A549 treated with AZD9567 at 1 μM for 4 hours (cell line): ENCODE data around the gene HSF4. TPM values are rescaled to one million over a fixed set of nuclear protein-coding genes. Genes with fewer than 3 reads are reported as not detected.

Experiments used
- total RNA-seq: library from RNA; stranded (reverse); fragments of 200-300 nt; extraction: Qiagen RNA extraction; gene quantifications from 5 replicates; pipeline ENCODE4 v1.2.3, GENCODE V29; 2022; ENCODE audit not compliant: insufficient read depth

The HSF4 gene, protein sequence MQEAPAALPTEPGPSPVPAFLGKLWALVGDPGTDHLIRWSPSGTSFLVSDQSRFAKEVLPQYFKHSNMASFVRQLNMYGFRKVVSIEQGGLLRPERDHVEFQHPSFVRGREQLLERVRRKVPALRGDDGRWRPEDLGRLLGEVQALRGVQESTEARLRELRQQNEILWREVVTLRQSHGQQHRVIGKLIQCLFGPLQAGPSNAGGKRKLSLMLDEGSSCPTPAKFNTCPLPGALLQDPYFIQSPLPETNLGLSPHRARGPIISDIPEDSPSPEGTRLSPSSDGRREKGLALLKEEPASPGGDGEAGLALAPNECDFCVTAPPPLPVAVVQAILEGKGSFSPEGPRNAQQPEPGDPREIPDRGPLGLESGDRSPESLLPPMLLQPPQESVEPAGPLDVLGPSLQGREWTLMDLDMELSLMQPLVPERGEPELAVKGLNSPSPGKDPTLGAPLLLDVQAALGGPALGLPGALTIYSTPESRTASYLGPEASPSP
- 5.9 to 18.4 TPM (median 16.4 TPM) in 5 replicates for total RNA-seq

DNA sequence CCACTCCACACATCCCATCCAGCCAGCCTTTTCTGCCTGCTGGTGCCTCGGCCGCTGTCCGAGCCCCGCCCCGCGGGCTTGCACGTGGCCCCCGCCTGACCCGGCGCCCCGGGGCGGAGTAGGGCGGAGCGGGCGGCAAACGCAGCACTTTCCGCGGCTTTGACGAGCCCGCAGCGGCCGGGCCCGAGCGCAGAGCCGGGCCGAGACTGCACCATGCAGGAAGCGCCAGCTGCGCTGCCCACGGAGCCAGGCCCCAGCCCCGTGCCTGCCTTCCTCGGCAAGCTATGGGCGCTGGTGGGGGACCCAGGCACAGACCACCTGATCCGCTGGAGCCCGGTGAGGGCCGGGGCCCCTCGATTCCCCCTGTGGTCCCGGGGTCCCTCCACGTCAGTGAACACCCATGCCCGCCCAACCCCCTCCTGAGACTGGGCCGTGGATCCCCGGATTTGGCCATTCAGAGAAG, at the start of gene HSF4:
Gene HSF4 (plus strand): TSS at position 147 of the 463 bp plus-strand sequence. CDS start 67 bp downstream, at position 214.

DNA sequence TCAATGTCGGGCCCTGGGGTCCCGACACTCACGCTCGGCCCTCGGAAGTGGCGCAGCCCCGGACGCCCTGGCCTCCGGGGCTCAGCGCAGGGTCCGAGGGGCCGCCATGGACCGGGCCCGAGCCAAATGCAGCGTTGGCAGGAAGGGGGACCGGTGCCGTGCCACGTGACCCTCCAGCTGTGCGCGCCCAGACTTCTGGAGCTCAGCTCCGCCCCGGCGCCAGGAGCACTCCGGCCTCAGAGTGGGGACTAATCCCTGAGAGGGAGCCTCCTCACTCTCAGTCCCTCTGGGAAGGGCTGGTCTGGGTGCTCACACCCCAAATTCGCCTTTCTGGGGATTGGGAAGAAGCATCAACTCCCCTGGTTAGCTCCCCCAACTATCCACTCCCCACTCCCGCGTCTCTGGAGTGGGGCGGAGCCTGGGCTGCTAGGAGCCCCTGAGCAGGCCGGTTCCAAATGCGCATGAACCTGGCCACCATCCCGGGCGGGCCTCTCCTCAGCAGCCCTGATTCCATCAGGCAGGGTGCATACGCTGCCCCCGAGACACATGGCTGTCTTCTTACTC, 13.6 kb upstream of the HSF4 start, which contains the start of gene B3GNT9:
Gene B3GNT9 (minus strand): TSS at position 166 of the 564 bp plus-strand sequence. CDS start 513 bp downstream, outside the sequence.

GRCh38 chr16:67170168-67170948, 5.8 kb downstream of the HSF4 start, which contains the start of gene NOL3:
Gene NOL3 (plus strand): TSS chr16:67170538.

GRCh38 chr16:67183627-67184452, 19.3 kb downstream of the HSF4 start, which contains the start of gene MATCAP1:
Gene MATCAP1 (minus strand): TSS chr16:67183963. CDS start chr16:67180610, 3,353 bp downstream.

GRCh38 chr16:67190041-67190440, 25.5 kb downstream of the HSF4 start, which contains the start of gene EXOC3L1:
Gene EXOC3L1 (minus strand): TSS chr16:67190136. CDS start chr16:67189676, 460 bp downstream.

DNA sequence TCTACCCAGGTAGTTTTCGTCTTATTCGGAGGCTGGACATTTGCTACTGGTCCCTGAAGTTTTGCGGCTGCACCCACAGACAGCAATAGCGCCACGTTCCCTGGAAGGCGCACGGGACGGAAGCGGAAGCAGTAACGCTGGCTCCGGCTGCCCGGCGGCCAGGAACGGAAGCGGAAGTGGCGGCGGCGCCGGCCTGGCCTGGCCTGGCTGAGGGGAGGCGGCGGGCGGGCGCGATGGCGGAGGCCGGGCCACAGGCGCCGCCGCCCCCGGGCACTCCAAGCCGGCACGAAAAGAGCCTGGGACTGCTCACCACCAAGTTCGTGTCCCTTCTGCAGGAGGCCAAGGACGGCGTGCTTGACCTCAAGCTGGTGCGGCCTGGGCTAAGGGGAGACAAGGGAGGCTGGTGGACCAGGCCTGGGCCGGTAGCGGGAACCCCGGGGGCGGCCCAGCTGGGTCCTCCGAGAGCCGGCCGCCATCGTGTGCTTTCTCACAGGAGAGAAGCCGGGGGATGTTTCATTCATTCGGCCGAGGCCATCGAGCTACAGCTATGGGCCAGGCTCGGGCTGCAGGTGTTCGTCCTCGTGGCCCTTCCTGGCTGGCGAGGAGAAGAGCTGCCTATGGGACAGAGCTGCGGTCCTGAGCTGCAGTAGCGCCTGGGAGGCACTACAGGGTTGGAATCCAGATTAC, 27.6 kb downstream of the HSF4 start, which contains the start of gene E2F4:
Gene E2F4 (plus strand): TSS at position 161 of the 687 bp plus-strand sequence. CDS start 73 bp downstream, at position 234.

GRCh38 chr16:67199011-67199807, 34.7 kb downstream of the HSF4 start, which contains the start of gene ELMO3:
Gene ELMO3 (plus strand): TSS chr16:67199131. CDS start chr16:67199327, 196 bp downstream.

Other genes with a start within 250 kb of the HSF4 start
- 2.0 to 3.6 TPM (median 2.7 TPM) in 5 replicates for gene CDH16, start 245.9 kb upstream of the HSF4 start, total RNA-seq
- 24.5 to 42.4 TPM (median 33.2 TPM) in 5 replicates for gene RRAD, start 239.2 kb upstream of the HSF4 start, total RNA-seq
- 127 to 188 TPM (median 178 TPM) in 5 replicates for gene CIAO2B, start 230.3 kb upstream of the HSF4 start, total RNA-seq
- gene CES2, start 229.2 kb upstream of the HSF4 start, total RNA-seq: 26.8 to 32.6 TPM (median 31.1 TPM) in 5 replicates
- gene CES3, start 203.5 kb upstream of the HSF4 start, total RNA-seq: 2.1 to 6.9 TPM (median 2.2 TPM) in 5 replicates
- 2.1 to 3.2 TPM (median 2.9 TPM) in 5 replicates for gene CES4A, start 176.2 kb upstream of the HSF4 start, total RNA-seq
- gene CBFB, start 135.6 kb upstream of the HSF4 start, total RNA-seq: 48.0 to 74.9 TPM (median 52.6 TPM) in 5 replicates
- 25.7 to 34.0 TPM (median 26.3 TPM) in 5 replicates for gene PHAF1, start 54.8 kb upstream of the HSF4 start, total RNA-seq
- 7.3 to 8.6 TPM (median 8.4 TPM) in 5 replicates for gene B3GNT9, start 13.7 kb upstream of the HSF4 start, total RNA-seq
- 12.6 to 23.6 TPM (median 22.4 TPM) in 5 replicates for gene TRADD, start 4.8 kb upstream of the HSF4 start, total RNA-seq
- 4.9 to 12.1 TPM (median 8.9 TPM) in 5 replicates for gene FBXL8, start 4.8 kb upstream of the HSF4 start, total RNA-seq
- 43.9 to 83.6 TPM (median 80.7 TPM) in 5 replicates for gene NOL3, start 5.8 kb downstream of the HSF4 start, total RNA-seq
- gene MATCAP1, start 19.2 kb downstream of the HSF4 start, total RNA-seq: 5.3 to 8.6 TPM (median 6.8 TPM) in 5 replicates
- gene EXOC3L1, start 25.4 kb downstream of the HSF4 start, total RNA-seq: 0.07 to 0.15 TPM (median 0.12 TPM) in 4 of 5 replicates, not detected in the other
- gene E2F4, start 27.4 kb downstream of the HSF4 start, total RNA-seq: 102 to 121 TPM (median 104 TPM) in 5 replicates
- gene ELMO3, start 34.4 kb downstream of the HSF4 start, total RNA-seq: 1.6 to 1.7 TPM (median 1.7 TPM) in 4 of 5 replicates, not detected in the other
- gene TMEM208, start 62.4 kb downstream of the HSF4 start, total RNA-seq: 87.8 to 101 TPM (median 94.4 TPM) in 5 replicates
- 31.6 to 55.6 TPM (median 50.4 TPM) in 5 replicates for gene FHOD1, start 82.7 kb downstream of the HSF4 start, total RNA-seq
- gene SLC9A5, start 84.2 kb downstream of the HSF4 start, total RNA-seq: 0.41 to 2.0 TPM (median 1.5 TPM) in 5 replicates
- 10.3 to 13.6 TPM (median 13.0 TPM) in 5 replicates for gene PLEKHG4, start 114.8 kb downstream of the HSF4 start, total RNA-seq
- gene KCTD19, start 162.0 kb downstream of the HSF4 start, total RNA-seq: 0.11 to 0.85 TPM (median 0.27 TPM) in 4 of 5 replicates, not detected in the other
- 0.13 to 0.29 TPM (median 0.15 TPM) in 3 of 5 replicates, not detected in the others for gene LRRC36, start 162.1 kb downstream of the HSF4 start, total RNA-seq
- 2.1 to 13.9 TPM (median 13.1 TPM) in 5 replicates for gene TPPP3, start 228.8 kb downstream of the HSF4 start, total RNA-seq